Neuronal stem cell (in vitro differentiated cells): Measurements from ENCODE around the gene ESYT3.
A peak's percentile ranks its signal among the peaks of the same experiment; 100 is the strongest.

Experiments used
- DNase-seq: peaks from one replicate; pipeline ENCODE4 v3.0.0-alpha.2; 2013; ENCODE audit warnings: low spot score
- H2AFZ ChIP-seq: one replicate; pipeline ENCODE4 v1.6.1; 2013; ENCODE audit warnings: mild to moderate bottlenecking, low read length, inconsistent platforms
- H2AK5ac ChIP-seq: 2 replicates; pipeline ENCODE4 v1.6.1; 2013; ENCODE audit warnings: low read depth, mild to moderate bottlenecking, inconsistent platforms, low read length, moderate library complexity, mixed read lengths
- H2BK120ac ChIP-seq: 2 replicates; pipeline ENCODE4 v1.6.1; 2013; ENCODE audit warnings: low read depth, mild to moderate bottlenecking, inconsistent platforms, low read length, moderate library complexity, mixed read lengths
- H2BK12ac ChIP-seq: one replicate; pipeline ENCODE4 v1.6.1; 2013; ENCODE audit warnings: low read length, inconsistent platforms
- H2BK15ac ChIP-seq: 2 replicates; pipeline ENCODE4 v1.6.1; 2013; ENCODE audit warnings: mild to moderate bottlenecking, low read length, inconsistent platforms, mixed read lengths
- H2BK5ac ChIP-seq: one replicate; pipeline ENCODE4 v1.6.1; 2013; ENCODE audit warnings: inconsistent platforms, mild to moderate bottlenecking, low read length, moderate library complexity
- H3K14ac ChIP-seq: one replicate; pipeline ENCODE4 v1.6.1; 2013; ENCODE audit warnings: low read length, inconsistent platforms
- H3K18ac ChIP-seq: 2 replicates; pipeline ENCODE4 v1.6.1; 2013; ENCODE audit warnings: low read length, inconsistent platforms
- H3K23ac ChIP-seq: 2 replicates; pipeline ENCODE4 v1.6.1; 2013; ENCODE audit warnings: low read depth, mild to moderate bottlenecking, mixed read lengths, low read length, inconsistent platforms; ENCODE audit not compliant: poor library complexity
- H3K27ac ChIP-seq: replicated peaks from 3 replicates; pipeline ENCODE4 v1.5.1; 2013; ENCODE audit warnings: low read length, inconsistent platforms
- H3K27me3 ChIP-seq, 3 experiments: 2 replicates each; pipeline ENCODE4 v1.6.1; 2013; ENCODE audit warnings: low read length in 3 of 3, mild to moderate bottlenecking in 2 of 3, inconsistent platforms in 1 of 3, low read depth in 1 of 3, mixed read lengths in 1 of 3, moderate library complexity in 1 of 3; ENCODE audit not compliant: control insufficient read depth in 3 of 3, insufficient read depth in 3 of 3
- H3K36me3 ChIP-seq, 2 donors: replicated peaks in 1 of 2; 2 replicates each; pipeline ENCODE4 v1.6.1; 2013; ENCODE audit warnings: low read length in 2 of 2; ENCODE audit not compliant: control insufficient read depth in 2 of 2, insufficient read depth in 2 of 2
- H3K4ac ChIP-seq: 2 replicates; pipeline ENCODE4 v1.6.1; 2013; ENCODE audit warnings: inconsistent platforms, mild to moderate bottlenecking, low read length, moderate library complexity
- H3K4me1 ChIP-seq, 2 donors: 1 replicate in 1 of 2; 2 replicates in 1 of 2; pipeline ENCODE4 v1.6.1; 2013; ENCODE audit warnings: low read length in 2 of 2, low read depth in 1 of 2; ENCODE audit not compliant: control insufficient read depth in 2 of 2, insufficient read depth in 1 of 2
- H3K4me2 ChIP-seq: one replicate; pipeline ENCODE4 v1.6.1; 2013; ENCODE audit warnings: mild to moderate bottlenecking, low read length, inconsistent platforms; ENCODE audit not compliant: insufficient read depth, poor library complexity, severe bottlenecking
- H3K4me3 ChIP-seq, 2 donors: 2 replicates each; pipeline ENCODE4 v1.5.1; 2013; ENCODE audit warnings: low read length in 2 of 2, mild to moderate bottlenecking in 2 of 2, inconsistent platforms in 1 of 2, moderate library complexity in 1 of 2
- H3K79me1 ChIP-seq: one replicate; pipeline ENCODE4 v1.6.1; 2013; ENCODE audit warnings: low read depth, mild to moderate bottlenecking, inconsistent platforms, low read length, moderate library complexity
- H3K9ac ChIP-seq: one replicate; pipeline ENCODE4 v1.6.1; 2013; ENCODE audit warnings: mild to moderate bottlenecking, low read depth, low read length, inconsistent platforms; ENCODE audit not compliant: poor library complexity
- H3K9me3 ChIP-seq, 2 donors: replicated peaks in 1 of 2; 2 replicates each; pipeline versions ENCODE3 to v1.6.1; 2013; ENCODE audit warnings: low read length in 2 of 2, mild to moderate bottlenecking in 2 of 2, inconsistent platforms in 1 of 2, low read depth in 1 of 2, mixed read lengths in 1 of 2, moderate library complexity in 1 of 2; ENCODE audit not compliant: control insufficient read depth in 2 of 2, insufficient read depth in 1 of 2
- H4K8ac ChIP-seq: one replicate; pipeline ENCODE4 v1.6.1; 2013; ENCODE audit warnings: low read depth, mild to moderate bottlenecking, inconsistent platforms, low read length, moderate library complexity
- H4K91ac ChIP-seq: one replicate; pipeline ENCODE4 v1.6.1; 2013; ENCODE audit warnings: low read length, low read depth, mild to moderate bottlenecking, inconsistent platforms; ENCODE audit not compliant: poor library complexity
- WGBS, 2 donors: extraction: QIAGEN DNeasy Blood & Tissue Kit; methylation state at CpG; one replicate each; pipeline ENCODE4 v1.1.7; 2013; ENCODE audit warnings: missing lambda C conversion rate in 2 of 2, mixed read lengths in 1 of 2; ENCODE audit not compliant: insufficient read length in 2 of 2, insufficient replicate concordance in 1 of 2; ENCODE audit errors: extremely low coverage in 2 of 2; 5-methylcytosine and 5-hydroxymethylcytosine counted together

The ESYT3 gene

GRCh38 chr3:138464491-138464860 lies 30.1 kb downstream of the ESYT3 start:
- Histone ChIP-seq H2BK5ac (no peak overlapping the region), H2BK120ac (no peak overlapping the region), H3K4me1 (no peaks in the 10 kb centered on the region), H2BK12ac (no peak overlapping the region), H3K4me2 (no peak overlapping the region), H3K27ac (no peak overlapping the region), H3K18ac (no peak overlapping the region), H2AFZ (no peak overlapping the region), H3K79me1 (no peaks in the 10 kb centered on the region), H4K91ac (no peak overlapping the region), H3K4ac (no peak overlapping the region), H3K4me3 (no peak overlapping the region), H3K9ac (no peak overlapping the region), H3K14ac (no peak overlapping the region), H2BK15ac (no peak overlapping the region), H2AK5ac (no peak overlapping the region), H3K23ac (no peak overlapping the region), H4K8ac (no peak overlapping the region), H3K27me3 (peaks cover 0 to 13% (median 0%) of the 10 kb centered on the region in 3 experiments), H3K36me3 (no peaks in the 10 kb centered on the region), H3K9me3 (no peaks in the 10 kb centered on the region)
- WGBS, 2 donors: no CpG with 5 or more reads among the region's 2 CpGs
- no peak for DNase-seq

- Histone ChIP-seq H3K27ac (no peak overlapping the region), H3K23ac (no peak overlapping the region), H2BK5ac (no peak overlapping the region), H2BK12ac (no peak overlapping the region), H3K9me3 (no peaks in the 10 kb centered on the region), H4K8ac (no peak overlapping the region), H3K79me1 (no peaks in the 10 kb centered on the region), H3K9ac (no peak overlapping the region), H3K4me3 (no peak overlapping the region), H3K4ac (no peak overlapping the region), H3K4me1 (no peaks in the 10 kb centered on the region), H3K36me3 (no peaks in the 10 kb centered on the region), H3K14ac (no peak overlapping the region), H3K4me2 (no peak overlapping the region), H2BK15ac (no peak overlapping the region), H2AK5ac (no peak overlapping the region), H3K18ac (no peak overlapping the region), H3K27me3 (peaks cover 0 to 13% (median 0%) of the 10 kb centered on the region in 3 experiments), H2AFZ (no peak overlapping the region), H4K91ac (no peak overlapping the region), H2BK120ac (no peak overlapping the region)
- WGBS, 2 donors: no CpG with 5 or more reads among the region's 3 CpGs
- DNase-seq: no peak
Observed at GRCh38 chr3:138465451-138465850, 31.0 kb downstream of the ESYT3 start.

- no CpG with 5 or more reads among the region's 2 CpGs for WGBS, 2 donors
- H2AFZ ChIP-seq: no peak overlapping the region
- H3K18ac ChIP-seq: no peak overlapping the region
- H2AK5ac ChIP-seq: no peak overlapping the region
- no peak overlapping the region for H2BK120ac ChIP-seq
- no peak overlapping the region for H3K14ac ChIP-seq
- H3K9me3 ChIP-seq: no peaks in the 10 kb centered on the region
- no peaks in the 10 kb centered on the region for H3K4me1 ChIP-seq
- DNase-seq: no peak
- H4K91ac ChIP-seq: no peak overlapping the region
- H2BK5ac ChIP-seq: no peak overlapping the region
- no peak overlapping the region for H3K27ac ChIP-seq
- H3K4ac ChIP-seq: no peak overlapping the region
- H4K8ac ChIP-seq: no peak overlapping the region
- H3K27me3 ChIP-seq: peaks cover 0 to 15% (median 0%) of the 10 kb centered on the region in 3 experiments
- no peak overlapping the region for H3K4me3 ChIP-seq
- no peak overlapping the region for H2BK15ac ChIP-seq
- no peaks in the 10 kb centered on the region for H3K36me3 ChIP-seq
- H2BK12ac ChIP-seq: no peak overlapping the region
- H3K79me1 ChIP-seq: no peaks in the 10 kb centered on the region
- H3K4me2 ChIP-seq: no peak overlapping the region
- H3K9ac ChIP-seq: no peak overlapping the region
- no peak overlapping the region for H3K23ac ChIP-seq
Observed at GRCh38 chr3:138465925-138466324, 31.5 kb downstream of the ESYT3 start.

GRCh38 chr3:138467931-138468330 lies 33.5 kb downstream of the ESYT3 start:
- Histone ChIP-seq H2BK5ac (no peak overlapping the region), H4K91ac (no peak overlapping the region), H2AK5ac (peak overlapping the region; percentile 71), H2BK120ac (no peak overlapping the region), H2BK15ac (no peak overlapping the region), H3K79me1 (no peaks in the 10 kb centered on the region), H3K4ac (no peak overlapping the region), H2BK12ac (no peak overlapping the region), H3K14ac (no peak overlapping the region), H3K4me2 (no peak overlapping the region), H3K4me3 (no peak overlapping the region), H3K23ac (peak overlapping the region; percentile 30), H3K36me3 (no peaks in the 10 kb centered on the region), H3K27me3 (peaks cover 0 to 18% (median 0%) of the 10 kb centered on the region in 3 experiments), H3K9me3 (no peaks in the 10 kb centered on the region), H2AFZ (no peak overlapping the region), H4K8ac (no peak overlapping the region), H3K9ac (no peak overlapping the region), H3K4me1 (no peaks in the 10 kb centered on the region), H3K18ac (no peak overlapping the region), H3K27ac (no peak overlapping the region)
- no CpG with 5 or more reads among the region's 5 CpGs for WGBS, 2 donors
- no peak for DNase-seq
